GM23338 (cell line): ENCODE results near the gene LYST. TPM values are rescaled to one million over a fixed set of nuclear protein-coding genes. Genes with fewer than 3 reads are reported as not detected.
A peak's percentile ranks its signal among the peaks of the same experiment; 100 is the strongest.

Experiments
- ATAC-seq: fragments of 200-7000 bp; cut with Tn5 transposase; 3 replicates; pipeline ENCODE4 v1.9.1; 2020
- DNase-seq: peaks from one replicate; pipeline ENCODE4 v3.0.0-alpha.2; 2015; ENCODE audit warnings: low spot score
- H2AFZ ChIP-seq: fragments of 200-600 bp; sonication (generic); 2 replicates; pipeline ENCODE4 v1.8.0; 2016; ENCODE audit warnings: antibody characterized with exemption, mild to moderate bottlenecking, moderate library complexity
- H3F3A ChIP-seq: fragments of 200-600 bp; sonication (generic); replicated peaks from 2 replicates; pipeline ENCODE4 v1.8.0; 2017; ENCODE audit warnings: antibody characterized with exemption, mixed run types, low read depth
- H3K27ac ChIP-seq: fragments of 200-600 bp; sonication (generic); 2 replicates; pipeline ENCODE4 v1.6.1; 2016; ENCODE audit warnings: low read depth
- H3K27me3 ChIP-seq: fragments of 200-600 bp; sonication (generic); 2 replicates; pipeline ENCODE4 v1.8.0; 2016; ENCODE audit warnings: mild to moderate bottlenecking, mixed run types, moderate library complexity; ENCODE audit not compliant: insufficient read depth
- H3K36me3 ChIP-seq: fragments of 200-600 bp; sonication (generic); 2 replicates; pipeline ENCODE4 v1.8.0; 2016; ENCODE audit warnings: mild to moderate bottlenecking; ENCODE audit not compliant: insufficient read depth
- H3K4me1 ChIP-seq: fragments of 200-600 bp; sonication (generic); 2 replicates; pipeline ENCODE4 v1.8.0; 2016; ENCODE audit warnings: mild to moderate bottlenecking, moderate library complexity; ENCODE audit not compliant: insufficient read depth
- H3K4me2 ChIP-seq: fragments of 200-600 bp; sonication (generic); 2 replicates; pipeline ENCODE4 v1.7.1; 2017; ENCODE audit warnings: mixed run types
- H3K4me3 ChIP-seq: fragments of 200-600 bp; sonication (generic); 2 replicates; pipeline ENCODE4 v1.6.1; 2016; ENCODE audit warnings: mixed run types
- H3K79me2 ChIP-seq: fragments of 200-600 bp; sonication (generic); replicated peaks from 2 replicates; pipeline ENCODE4 v1.8.0; 2017; ENCODE audit warnings: mild to moderate bottlenecking; ENCODE audit not compliant: insufficient read depth
- H3K9me2 ChIP-seq: fragments of 200-600 bp; sonication (generic); 2 replicates; pipeline ENCODE4 v1.8.0; 2017; ENCODE audit not compliant: insufficient read depth
- H4K20me1 ChIP-seq: fragments of 200-600 bp; sonication (generic); replicated peaks from 2 replicates; pipeline ENCODE4 v1.8.0; 2017; ENCODE audit warnings: mild to moderate bottlenecking; ENCODE audit not compliant: insufficient read depth
- H3K27ac Mint-ChIP-seq: 2 replicates; pipeline ENCODE4 v1.8.0; 2020; ENCODE audit warnings: inconsistent platforms, mild to moderate bottlenecking, moderate library complexity, mixed read lengths
- H3K27me3 Mint-ChIP-seq: 3 replicates; pipeline ENCODE4 v1.8.0; 2022; ENCODE audit warnings: low read depth, mild to moderate bottlenecking, moderate library complexity, mixed read lengths, inconsistent platforms; ENCODE audit not compliant: insufficient read depth, poor library complexity
- H3K36me3 Mint-ChIP-seq: 3 replicates; pipeline ENCODE4 v1.8.0; 2021; ENCODE audit warnings: low read depth, mild to moderate bottlenecking, inconsistent platforms, moderate library complexity, mixed read lengths
- H3K4me1 Mint-ChIP-seq: 3 replicates; pipeline ENCODE4 v1.8.0; 2020; ENCODE audit warnings: mild to moderate bottlenecking, inconsistent platforms, mixed read lengths
- H3K4me3 Mint-ChIP-seq: 3 replicates; pipeline ENCODE4 v1.8.0; 2021; ENCODE audit warnings: moderate library complexity, mild to moderate bottlenecking, inconsistent platforms, mixed read lengths
- H3K9me3 Mint-ChIP-seq: 3 replicates; pipeline ENCODE4 v1.8.0; 2020; ENCODE audit warnings: moderate library complexity, mild to moderate bottlenecking, inconsistent platforms, mixed read lengths
- CREB1 ChIP-seq: fragments of 250-450 bp; sonication (Bioruptor Pico); IDR thresholded peaks from 2 replicates; pipeline ENCODE4 v1.5.0; 2020; ENCODE audit warnings: low read depth, mild to moderate bottlenecking, moderate library complexity
- ETS1 ChIP-seq: IDR thresholded peaks from 2 replicates; pipeline ENCODE4 v1.6.1; 2016; ENCODE audit warnings: antibody characterized with exemption
- EZH2 ChIP-seq: fragments of 200-600 bp; sonication (generic); IDR thresholded peaks from one replicate; pipeline ENCODE4 v1.8.0; 2017; ENCODE audit warnings: antibody characterized with exemption, mild to moderate bottlenecking, low read depth; ENCODE audit not compliant: unreplicated experiment
- EZH2phosphoT487 ChIP-seq: fragments of 200-600 bp; sonication (generic); IDR thresholded peaks from one replicate; pipeline ENCODE4 v1.8.1; 2018; ENCODE audit warnings: antibody characterized with exemption; ENCODE audit not compliant: unreplicated experiment
- JUNB ChIP-seq: IDR thresholded peaks from one replicate; pipeline ENCODE4 v1.6.1; 2016; ENCODE audit warnings: antibody characterized with exemption; ENCODE audit not compliant: unreplicated experiment
- NANOG ChIP-seq: IDR thresholded peaks from 2 replicates; pipeline ENCODE4 v1.6.1; 2016; ENCODE audit warnings: antibody characterized with exemption, borderline replicate concordance
- POLR2AphosphoS5 ChIP-seq: IDR thresholded peaks from 2 replicates; pipeline ENCODE4 v1.6.1; 2016; ENCODE audit warnings: antibody characterized with exemption, low read depth
- REST ChIP-seq: IDR thresholded peaks from one replicate; pipeline ENCODE4 v1.6.1; 2018; ENCODE audit warnings: antibody characterized with exemption; ENCODE audit not compliant: unreplicated experiment
- STAT1 ChIP-seq: IDR thresholded peaks from one replicate; pipeline ENCODE4 v1.6.1; 2016; ENCODE audit warnings: antibody characterized with exemption; ENCODE audit not compliant: unreplicated experiment
- ZNF114 ChIP-seq: fragments of 250-450 bp; sonication (Bioruptor Pico); IDR thresholded peaks from 2 replicates; pipeline ENCODE4 v1.5.0; 2020; ENCODE audit warnings: mild to moderate bottlenecking, moderate library complexity
- ZNF331 ChIP-seq: fragments of 250-450 bp; sonication (Bioruptor Pico); IDR thresholded peaks from 2 replicates; pipeline ENCODE4 v1.5.0; 2020; ENCODE audit warnings: low read depth, mild to moderate bottlenecking, moderate library complexity
- polyA plus RNA-seq: library from polyadenylated mRNA; unstranded; fragments of >200 nt; fragmentation: Nextera tagmentation; extraction: Ambion mirVana; gene quantifications from 2 replicates; pipeline ENCODE4 v1.2.1, GENCODE V29; 2016
- total RNA-seq: library from RNA; depleted of rRNA; stranded (reverse); fragments of >200 nt; shearing (Covaris generic); gene quantifications from 2 replicates; pipeline ENCODE4 v1.2.3, GENCODE V29; 2014
- TF ChIP-seq, protein P1 (sequence below), 2 experiments: fragments of 200-600 bp in 1 of 2; sonication (generic) in 1 of 2; conservative IDR thresholded peaks; 2 replicates each; pipeline versions ENCODE4 v1.5.1 to v1.6.1; 2016 to 2017; ENCODE audit warnings: antibody characterized with exemption in 2 of 2, low read depth in 2 of 2, mild to moderate bottlenecking in 2 of 2, moderate library complexity in 1 of 2
- TF ChIP-seq, protein P2 (sequence below): fragments of 250-450 bp; sonication (Bioruptor Pico); IDR thresholded peaks from 2 replicates; pipeline ENCODE4 v1.5.0; 2020; ENCODE audit warnings: mild to moderate bottlenecking, moderate library complexity

The LYST gene
- total and polyA plus RNA-seq, 2 experiments from 2014 or later = 0.21 to 1.0 TPM

- Mint-ChIP-seq H3K27me3 (no peaks in the 10 kb centered on the region), H3K9me3 (no peaks in the 10 kb centered on the region), H3K4me3 (no peak overlapping the region), H3K27ac (no peak overlapping the region), H3K36me3 (no peaks in the 10 kb centered on the region), H3K4me1 (peaks cover 5% of the 10 kb centered on the region; the same call in 2 of the 3 replicates)
- Histone ChIP-seq H3K4me3 (no peak overlapping the region), H3K4me1 (peaks cover 3% of the 10 kb centered on the region; the same call in 1 of the 2 replicates), H3K9me2 (no peaks in the 10 kb centered on the region), H3K79me2 (no peaks in the 10 kb centered on the region), H3K36me3 (no peaks in the 10 kb centered on the region), H3K27me3 (no peaks in the 10 kb centered on the region), H3K4me2 (no peak overlapping the region), H2AFZ (peak overlapping the region; percentile 38; the same call in 1 of the 2 replicates), H4K20me1 (no peaks in the 10 kb centered on the region), H3K27ac (no peak overlapping the region), H3F3A (no peaks in the 10 kb centered on the region)
- no peak for DNase-seq
- no peak for TF ChIP-seq NANOG
- TF ChIP-seq ZNF331 (CRISPR knock-in tag) = no peak
- TF ChIP-seq CREB1 (CRISPR knock-in tag) = no peak
- TF ChIP-seq, protein P1, sequence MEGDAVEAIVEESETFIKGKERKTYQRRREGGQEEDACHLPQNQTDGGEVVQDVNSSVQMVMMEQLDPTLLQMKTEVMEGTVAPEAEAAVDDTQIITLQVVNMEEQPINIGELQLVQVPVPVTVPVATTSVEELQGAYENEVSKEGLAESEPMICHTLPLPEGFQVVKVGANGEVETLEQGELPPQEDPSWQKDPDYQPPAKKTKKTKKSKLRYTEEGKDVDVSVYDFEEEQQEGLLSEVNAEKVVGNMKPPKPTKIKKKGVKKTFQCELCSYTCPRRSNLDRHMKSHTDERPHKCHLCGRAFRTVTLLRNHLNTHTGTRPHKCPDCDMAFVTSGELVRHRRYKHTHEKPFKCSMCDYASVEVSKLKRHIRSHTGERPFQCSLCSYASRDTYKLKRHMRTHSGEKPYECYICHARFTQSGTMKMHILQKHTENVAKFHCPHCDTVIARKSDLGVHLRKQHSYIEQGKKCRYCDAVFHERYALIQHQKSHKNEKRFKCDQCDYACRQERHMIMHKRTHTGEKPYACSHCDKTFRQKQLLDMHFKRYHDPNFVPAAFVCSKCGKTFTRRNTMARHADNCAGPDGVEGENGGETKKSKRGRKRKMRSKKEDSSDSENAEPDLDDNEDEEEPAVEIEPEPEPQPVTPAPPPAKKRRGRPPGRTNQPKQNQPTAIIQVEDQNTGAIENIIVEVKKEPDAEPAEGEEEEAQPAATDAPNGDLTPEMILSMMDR (conservative IDR thresholded peaks at IDR 0.05; ENCODE audit: low read depth in 2 of 2) = no peak
- TF ChIP-seq REST = no peak
- no peak for TF ChIP-seq POLR2AphosphoS5
- TF ChIP-seq STAT1 = no peak
- TF ChIP-seq ZNF114 = no peak
- no peak for TF ChIP-seq JUNB
- TF ChIP-seq EZH2phosphoT487 = no peak
- TF ChIP-seq, protein P2, sequence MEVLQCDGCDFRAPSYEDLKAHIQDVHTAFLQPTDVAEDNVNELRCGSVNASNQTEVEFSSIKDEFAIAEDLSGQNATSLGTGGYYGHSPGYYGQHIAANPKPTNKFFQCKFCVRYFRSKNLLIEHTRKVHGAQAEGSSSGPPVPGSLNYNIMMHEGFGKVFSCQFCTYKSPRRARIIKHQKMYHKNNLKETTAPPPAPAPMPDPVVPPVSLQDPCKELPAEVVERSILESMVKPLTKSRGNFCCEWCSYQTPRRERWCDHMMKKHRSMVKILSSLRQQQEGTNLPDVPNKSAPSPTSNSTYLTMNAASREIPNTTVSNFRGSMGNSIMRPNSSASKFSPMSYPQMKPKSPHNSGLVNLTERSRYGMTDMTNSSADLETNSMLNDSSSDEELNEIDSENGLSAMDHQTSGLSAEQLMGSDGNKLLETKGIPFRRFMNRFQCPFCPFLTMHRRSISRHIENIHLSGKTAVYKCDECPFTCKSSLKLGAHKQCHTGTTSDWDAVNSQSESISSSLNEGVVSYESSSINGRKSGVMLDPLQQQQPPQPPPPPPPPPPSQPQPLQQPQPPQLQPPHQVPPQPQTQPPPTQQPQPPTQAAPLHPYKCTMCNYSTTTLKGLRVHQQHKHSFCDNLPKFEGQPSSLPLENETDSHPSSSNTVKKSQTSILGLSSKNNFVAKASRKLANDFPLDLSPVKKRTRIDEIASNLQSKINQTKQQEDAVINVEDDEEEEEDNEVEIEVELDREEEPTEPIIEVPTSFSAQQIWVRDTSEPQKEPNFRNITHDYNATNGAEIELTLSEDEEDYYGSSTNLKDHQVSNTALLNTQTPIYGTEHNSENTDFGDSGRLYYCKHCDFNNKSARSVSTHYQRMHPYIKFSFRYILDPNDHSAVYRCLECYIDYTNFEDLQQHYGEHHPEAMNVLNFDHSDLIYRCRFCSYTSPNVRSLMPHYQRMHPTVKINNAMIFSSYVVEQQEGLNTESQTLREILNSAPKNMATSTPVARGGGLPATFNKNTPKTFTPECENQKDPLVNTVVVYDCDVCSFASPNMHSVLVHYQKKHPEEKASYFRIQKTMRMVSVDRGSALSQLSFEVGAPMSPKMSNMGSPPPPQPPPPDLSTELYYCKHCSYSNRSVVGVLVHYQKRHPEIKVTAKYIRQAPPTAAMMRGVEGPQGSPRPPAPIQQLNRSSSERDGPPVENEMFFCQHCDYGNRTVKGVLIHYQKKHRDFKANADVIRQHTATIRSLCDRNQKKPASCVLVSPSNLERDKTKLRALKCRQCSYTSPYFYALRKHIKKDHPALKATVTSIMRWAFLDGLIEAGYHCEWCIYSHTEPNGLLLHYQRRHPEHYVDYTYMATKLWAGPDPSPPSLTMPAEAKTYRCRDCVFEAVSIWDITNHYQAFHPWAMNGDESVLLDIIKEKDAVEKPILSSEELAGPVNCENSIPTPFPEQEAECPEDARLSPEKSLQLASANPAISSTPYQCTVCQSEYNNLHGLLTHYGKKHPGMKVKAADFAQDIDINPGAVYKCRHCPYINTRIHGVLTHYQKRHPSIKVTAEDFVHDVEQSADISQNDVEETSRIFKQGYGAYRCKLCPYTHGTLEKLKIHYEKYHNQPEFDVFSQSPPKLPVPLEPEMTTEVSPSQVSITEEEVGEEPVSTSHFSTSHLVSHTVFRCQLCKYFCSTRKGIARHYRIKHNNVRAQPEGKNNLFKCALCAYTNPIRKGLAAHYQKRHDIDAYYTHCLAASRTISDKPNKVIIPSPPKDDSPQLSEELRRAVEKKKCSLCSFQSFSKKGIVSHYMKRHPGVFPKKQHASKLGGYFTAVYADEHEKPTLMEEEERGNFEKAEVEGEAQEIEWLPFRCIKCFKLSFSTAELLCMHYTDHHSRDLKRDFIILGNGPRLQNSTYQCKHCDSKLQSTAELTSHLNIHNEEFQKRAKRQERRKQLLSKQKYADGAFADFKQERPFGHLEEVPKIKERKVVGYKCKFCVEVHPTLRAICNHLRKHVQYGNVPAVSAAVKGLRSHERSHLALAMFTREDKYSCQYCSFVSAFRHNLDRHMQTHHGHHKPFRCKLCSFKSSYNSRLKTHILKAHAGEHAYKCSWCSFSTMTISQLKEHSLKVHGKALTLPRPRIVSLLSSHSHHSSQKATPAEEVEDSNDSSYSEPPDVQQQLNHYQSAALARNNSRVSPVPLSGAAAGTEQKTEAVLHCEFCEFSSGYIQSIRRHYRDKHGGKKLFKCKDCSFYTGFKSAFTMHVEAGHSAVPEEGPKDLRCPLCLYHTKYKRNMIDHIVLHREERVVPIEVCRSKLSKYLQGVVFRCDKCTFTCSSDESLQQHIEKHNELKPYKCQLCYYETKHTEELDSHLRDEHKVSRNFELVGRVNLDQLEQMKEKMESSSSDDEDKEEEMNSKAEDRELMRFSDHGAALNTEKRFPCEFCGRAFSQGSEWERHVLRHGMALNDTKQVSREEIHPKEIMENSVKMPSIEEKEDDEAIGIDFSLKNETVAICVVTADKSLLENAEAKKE (CRISPR knock-in tag) = no peak
- TF ChIP-seq ETS1 = no peak
- TF ChIP-seq EZH2 = no peak
- ATAC-seq = no peak
These were observed 169.2 kb downstream of the LYST start for GRCh38 chr1:235697508-235697907.
